DND-41 (cell line): ENCODE measurements around the gene LRRC23.
"Not testable (repeated sequence)": the region's sequence is repeated elsewhere in the genome, so short reads cannot be mapped to it uniquely, and the experiment has no call there.

Source experiments
- CTCF ChIP-seq: IDR thresholded peaks from 2 replicates; pipeline ENCODE4 v1.5.1; 2012; ENCODE audit warnings: borderline replicate concordance, low read length, moderate library complexity, mild to moderate bottlenecking; ENCODE audit not compliant: poor library complexity, severe bottlenecking; ENCODE audit errors: extremely low read depth
- EZH2 ChIP-seq: IDR thresholded peaks from 3 replicates; pipeline ENCODE4 v1.6.1; 2012; ENCODE audit warnings: borderline replicate concordance, low read depth, mild to moderate bottlenecking, moderate library complexity, low read length, inconsistent platforms; ENCODE audit not compliant: severe bottlenecking

GRCh38 chr12:6870304-6870703 is 34.3 kb upstream of the LRRC23 start:
- TF ChIP-seq CTCF, EZH2: not testable (repeated sequence)
